Motor neuron (in vitro differentiated cells): Measurements from ENCODE around the gene CLIC3. TPM values are rescaled to one million over a fixed set of nuclear protein-coding genes. Genes with fewer than 3 reads are reported as not detected.
A peak's percentile ranks its signal among the peaks of the same experiment; 100 is the strongest.

Source experiments
- ATAC-seq, 8 experiments: fragments of 200-7000 bp; cut with Tn5 transposase; replicated peaks in 6 of 8; 2 replicates each; pipeline ENCODE4 v1.8.0; 2021; ENCODE audit warnings: mild to moderate bottlenecking in 8 of 8, moderate library complexity in 8 of 8
- H3K27ac ChIP-seq, 2 donors: fragments of 250-450 bp; sonication (Bioruptor Pico); 2 replicates each; pipeline ENCODE4 v1.9.0; 2021; ENCODE audit warnings: antibody characterized with exemption in 2 of 2, mild to moderate bottlenecking in 2 of 2, moderate library complexity in 1 of 2
- H3K4me1 ChIP-seq, 2 donors: fragments of 250-450 bp; sonication (Bioruptor Pico); replicated peaks in 1 of 2; 2 replicates each; pipeline ENCODE4 v1.6.1; 2021; ENCODE audit warnings: antibody characterized with exemption in 2 of 2, mild to moderate bottlenecking in 2 of 2, moderate library complexity in 1 of 2
- H3K4me3 ChIP-seq, 5 donors: fragments of 250-450 bp; sonication (Bioruptor Pico); 2 replicates each; pipeline ENCODE4 v1.9.0; 2021; ENCODE audit warnings: antibody characterized with exemption in 5 of 5, mild to moderate bottlenecking in 5 of 5, moderate library complexity in 4 of 5
- WGBS, 10 experiments: fragments of 450-650 bp; shearing (Covaris generic); methylation state at CpG; one replicate each; pipeline ENCODE4 v1.0.0; 2022; 5-methylcytosine and 5-hydroxymethylcytosine counted together
- in situ Hi-C, 9 experiments: fragments of 400-800 bp; cut with MboI; loops; one replicate each; pipeline ENCODE4 v1.15.0; 2021; ENCODE audit warnings: low sequenced_read_pairs in 9 of 9, low pct_unique_long_range_greater_than_20kb in 2 of 9; ENCODE audit not compliant: unreplicated experiment in 9 of 9
- total RNA-seq, 8 experiments: library from RNA; unstranded; fragments of 300-600 nt; gene quantifications; 2 replicates each; pipeline versions ENCODE4 v1.2.3 to v1.2.4, GENCODE V29; 2022

The CLIC3 gene, protein sequence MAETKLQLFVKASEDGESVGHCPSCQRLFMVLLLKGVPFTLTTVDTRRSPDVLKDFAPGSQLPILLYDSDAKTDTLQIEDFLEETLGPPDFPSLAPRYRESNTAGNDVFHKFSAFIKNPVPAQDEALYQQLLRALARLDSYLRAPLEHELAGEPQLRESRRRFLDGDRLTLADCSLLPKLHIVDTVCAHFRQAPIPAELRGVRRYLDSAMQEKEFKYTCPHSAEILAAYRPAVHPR
- total RNA-seq: 1 to 10 TPM in 1 of 8 experiments, under 1 TPM in 3, not detected in 4; 0.29 to 8.3 (median 0.47) TPM

DNA sequence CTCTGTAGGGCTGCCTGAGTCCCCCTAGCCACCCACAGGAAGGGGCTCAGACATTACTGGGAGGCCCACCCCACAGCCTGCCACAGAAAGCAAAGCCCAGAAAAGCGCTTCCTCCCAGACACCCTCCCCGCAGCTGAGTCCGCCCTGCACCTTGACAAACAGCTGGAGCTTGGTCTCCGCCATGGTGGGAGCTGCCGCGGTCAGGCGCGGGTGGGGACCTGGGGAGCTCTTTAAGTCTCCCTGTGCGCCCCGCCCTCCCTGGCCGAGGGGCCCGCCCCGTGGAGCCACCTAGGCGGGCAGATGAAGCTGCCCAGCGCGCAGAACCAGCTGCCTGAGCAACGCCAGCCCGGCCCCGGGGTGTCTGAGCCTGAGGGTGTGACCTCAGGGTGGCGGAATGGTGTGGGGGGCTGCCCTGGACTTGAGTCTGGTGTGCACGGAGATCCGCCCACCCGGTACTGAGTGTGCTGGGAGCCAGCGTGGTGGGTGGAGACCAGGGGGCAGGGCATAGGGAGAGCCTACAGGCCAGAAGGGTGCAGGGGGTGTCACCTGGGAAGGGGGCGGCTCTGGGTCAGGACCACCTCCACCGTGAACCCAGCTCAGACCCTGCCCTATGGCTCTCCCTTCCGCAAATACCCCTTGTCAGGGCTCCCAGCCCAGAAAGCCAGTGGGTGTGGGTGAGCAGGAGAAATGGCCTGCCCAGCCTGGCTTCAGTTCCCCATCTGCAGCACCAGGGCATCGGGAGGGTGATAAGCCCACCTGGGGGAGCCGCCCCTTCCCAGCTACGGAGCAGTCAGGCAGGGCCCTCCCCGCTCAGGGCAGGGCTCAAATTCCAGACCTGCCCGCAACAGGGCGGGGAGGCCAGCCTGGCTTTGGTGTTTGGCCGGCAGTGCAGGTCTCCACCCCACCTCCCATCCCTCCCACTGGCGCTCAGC, at the start of gene CLIC3:
Gene CLIC3 (minus strand): TSS at position 208 of the 932 bp plus-strand sequence. CDS start 25 bp downstream, at position 183.
- Histone ChIP-seq H3K27ac (no peak within 1 kb of the TSS), H3K4me1 (peaks cover 5 to 12% of the 10 kb centered on the region in 2 donors), H3K4me3 (no peak within 1 kb of the TSS)
- 100% methylated on average over 1 of the region's 35 CpGs; no CpG with 5 or more reads in 9 of the 10 experiments for WGBS, 10 experiments
- peak in 3 of 8 experiments; percentile 7 to 20 (median 12) for ATAC-seq
- in situ Hi-C loops: no loop called here

DNA sequence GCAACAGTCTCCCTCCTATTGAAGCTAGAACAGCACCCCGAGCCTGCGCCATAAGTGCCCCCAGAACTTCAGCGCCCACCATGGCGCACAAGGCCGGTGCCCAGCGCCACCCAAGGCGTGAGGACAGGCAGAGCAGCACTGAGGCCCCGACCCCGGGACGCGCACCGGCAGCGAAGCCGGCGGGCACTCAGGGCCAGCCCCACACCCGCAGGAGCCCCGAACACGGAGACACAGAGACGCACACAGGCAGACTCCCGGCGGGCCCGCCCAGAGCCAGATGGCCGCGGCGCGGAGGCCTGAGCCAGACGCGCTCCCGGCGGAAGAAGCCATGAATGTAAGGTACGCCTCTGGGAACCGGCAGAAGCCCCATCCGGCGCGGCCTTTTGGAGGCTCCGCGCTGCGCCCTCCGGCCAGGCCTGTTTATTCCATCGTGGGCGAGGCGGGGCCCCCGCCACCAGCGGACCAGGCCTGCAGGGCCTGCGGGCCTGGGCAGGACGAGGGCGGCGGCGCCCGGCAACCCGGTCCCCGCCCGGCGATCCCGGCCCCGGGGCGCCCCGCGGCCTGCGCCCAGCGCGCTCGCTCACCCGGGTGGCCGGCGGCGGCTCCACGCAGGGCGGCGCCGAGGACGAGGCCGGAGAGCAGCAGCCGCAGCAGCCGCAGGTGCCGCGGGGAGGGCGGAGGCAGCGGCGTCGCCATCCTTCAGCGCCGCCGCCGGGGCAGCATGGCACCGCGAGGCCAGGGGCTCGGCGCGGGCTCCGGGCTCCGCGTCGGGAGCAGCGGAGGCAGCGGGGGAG, 49.1 kb upstream of the CLIC3 start:
- in situ Hi-C loops: loop anchor here in 7 of 9 experiments (25.0 kb wide), 1 partner anchor 258 kb away; the partner anchor contains the start of genes CCDC183 (in 7 of the 7) and TMEM141 (in 7 of the 7)
- WGBS, 10 experiments: 0 to 56% (median 4%) methylated on average over 5 to 19 of the region's 96 CpGs; no CpG with 5 or more reads in 7 of the 10 experiments
- peak; percentile 24 to 80 (median 40) for ATAC-seq

DNA sequence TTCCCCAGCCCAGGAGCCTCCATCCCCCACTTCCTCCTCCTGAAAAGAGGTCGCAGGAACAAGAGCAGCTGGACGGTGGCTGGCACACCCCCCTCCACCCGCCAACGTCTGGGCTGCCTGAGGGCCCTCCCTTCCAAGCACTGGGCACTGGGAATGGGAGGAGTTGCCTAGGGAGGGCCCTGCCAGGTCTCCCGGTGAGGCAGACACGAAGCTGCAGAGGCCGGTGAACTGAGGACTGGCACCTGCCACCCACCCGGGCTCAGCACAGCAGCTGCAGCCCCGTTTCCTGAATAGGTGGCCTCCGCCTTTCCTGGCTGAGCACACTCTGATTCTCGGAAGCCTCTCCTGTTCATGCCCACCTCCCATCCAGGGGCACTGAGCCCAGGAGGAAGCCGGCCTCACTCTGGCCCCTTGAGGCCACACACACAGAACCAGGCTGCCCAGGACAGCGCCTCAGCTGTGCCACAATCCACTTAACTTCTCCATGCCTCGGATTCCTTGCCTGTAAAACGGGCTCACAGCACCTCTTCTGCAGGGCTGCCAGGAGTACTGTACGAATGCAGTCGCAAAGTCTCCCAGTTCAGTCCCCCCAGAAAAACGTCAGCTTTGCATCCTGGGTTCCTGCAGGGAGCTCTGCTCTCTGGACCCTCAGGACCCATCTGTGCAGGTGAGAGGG, 48.3 kb upstream of the CLIC3 start:
- peaks cover 18 to 22% of the 10 kb centered on the region in 2 donors for H3K4me1 ChIP-seq
- 28 to 66% (median 41%) methylated on average over 1 to 8 of the region's 18 CpGs; no CpG with 5 or more reads in 4 of the 10 experiments for WGBS, 10 experiments
- ATAC-seq: peak in 1 of 8 experiments; percentile 9
- peak overlapping the region; percentile 45 to 80 (median 67) for H3K4me3 ChIP-seq
- in situ Hi-C loops: loop anchor here in 7 of 9 experiments (25.0 kb wide), 1 partner anchor 257 kb away; the partner anchor contains the start of genes CCDC183 (in 7 of the 7) and TMEM141 (in 7 of the 7)
- H3K27ac ChIP-seq: no peak overlapping the region

More for the DNA sequence above, 49.1 kb upstream of the CLIC3 start:
- Histone ChIP-seq H3K27ac (peak overlapping the region; percentile 11 to 68), H3K4me1 (peaks cover 18 to 23% of the 10 kb centered on the region in 2 donors), H3K4me3 (peak overlapping the region; percentile 45 to 80 (median 67))

DNA sequence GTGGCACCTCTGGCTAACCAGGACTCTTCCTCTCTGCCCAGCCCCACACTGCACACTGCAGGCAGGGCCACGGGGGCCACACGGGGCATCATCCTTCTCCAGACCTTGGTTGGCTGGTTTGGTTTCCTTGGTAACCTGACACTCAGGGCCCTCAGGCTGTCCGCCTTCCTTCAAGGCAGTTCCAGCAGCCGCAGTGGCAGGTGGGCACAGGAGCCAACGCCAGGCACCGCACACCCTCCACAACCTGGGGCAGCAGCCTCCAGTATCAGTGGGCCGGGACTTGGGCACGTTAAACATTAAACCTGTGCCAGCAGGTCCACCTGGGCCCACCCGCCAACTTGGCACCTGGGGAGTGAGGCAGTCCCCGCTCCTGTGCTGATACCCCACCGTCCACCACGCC, 47.7 kb upstream of the CLIC3 start:
- Histone ChIP-seq H3K4me1 (peaks cover 18 to 19% of the 10 kb centered on the region in 2 donors), H3K27ac (no peak overlapping the region), H3K4me3 (peak overlapping the region in 2 of 5 donors; percentile 45 to 63)
- in situ Hi-C loops: loop anchor here in 7 of 9 experiments (25.0 kb wide), 1 partner anchor 257 kb away; the partner anchor contains the start of genes CCDC183 (in 7 of the 7) and TMEM141 (in 7 of the 7)
- ATAC-seq: no peak
- 48 to 94% (median 76%) methylated on average over 2 to 6 of the region's 12 CpGs; no CpG with 5 or more reads in 7 of the 10 experiments for WGBS, 10 experiments

DNA sequence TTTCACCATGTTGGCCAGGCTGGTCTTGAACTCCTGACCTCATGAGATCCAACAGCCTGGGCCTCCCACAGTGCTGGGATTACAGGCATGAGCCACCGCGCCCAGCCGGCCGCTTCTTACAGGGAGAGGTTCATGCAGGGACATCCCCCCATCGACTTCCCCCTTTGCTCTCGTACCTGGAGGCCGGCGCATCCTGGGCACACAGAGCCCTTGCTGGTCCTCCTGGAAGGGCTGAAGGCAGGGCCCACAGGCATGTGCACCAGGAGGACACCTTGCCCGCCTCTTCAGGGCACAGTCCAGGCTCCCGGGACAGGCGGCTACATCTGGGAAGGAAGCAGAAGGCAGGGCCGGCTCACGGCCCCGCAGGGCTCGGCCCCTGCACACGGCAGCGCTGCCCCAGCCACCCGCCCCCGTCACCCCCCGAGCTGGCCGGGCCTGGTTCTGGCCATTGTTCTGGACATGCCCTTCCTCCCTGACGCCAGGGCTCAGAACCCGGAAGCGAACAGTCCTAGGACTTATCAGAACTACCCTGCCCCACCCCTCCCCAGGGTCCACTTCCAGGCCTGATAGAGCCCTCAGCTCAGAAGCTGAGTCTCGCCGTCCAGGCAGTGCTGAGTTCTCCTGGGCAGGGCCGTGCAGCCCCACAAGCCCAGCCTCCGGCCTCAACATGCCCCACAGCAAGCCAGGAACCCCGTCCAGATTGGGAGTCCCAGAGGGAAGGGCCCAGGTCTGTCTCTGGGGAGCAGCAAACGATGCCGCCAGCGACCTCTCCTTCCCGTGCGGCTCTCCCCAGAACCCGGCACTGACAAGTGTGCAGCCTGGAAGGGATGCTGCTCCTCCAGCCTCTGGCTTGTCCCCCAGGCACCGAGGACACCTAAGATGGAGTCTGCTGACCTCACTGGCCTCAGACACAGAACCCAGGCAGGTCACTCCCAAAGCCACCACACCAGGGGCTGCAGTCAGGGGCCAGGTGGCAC, 46.7 kb upstream of the CLIC3 start:
- in situ Hi-C loops: loop anchor here in 7 of 9 experiments (25.0 kb wide), 1 partner anchor 256 kb away; the partner anchor contains the start of genes CCDC183 (in 7 of the 7) and TMEM141 (in 7 of the 7)
- 67 to 100% (median 94%) methylated on average over 1 to 5 of the region's 36 CpGs; no CpG with 5 or more reads in 5 of the 10 experiments for WGBS, 10 experiments
- no peak overlapping the region for H3K27ac ChIP-seq

DNA sequence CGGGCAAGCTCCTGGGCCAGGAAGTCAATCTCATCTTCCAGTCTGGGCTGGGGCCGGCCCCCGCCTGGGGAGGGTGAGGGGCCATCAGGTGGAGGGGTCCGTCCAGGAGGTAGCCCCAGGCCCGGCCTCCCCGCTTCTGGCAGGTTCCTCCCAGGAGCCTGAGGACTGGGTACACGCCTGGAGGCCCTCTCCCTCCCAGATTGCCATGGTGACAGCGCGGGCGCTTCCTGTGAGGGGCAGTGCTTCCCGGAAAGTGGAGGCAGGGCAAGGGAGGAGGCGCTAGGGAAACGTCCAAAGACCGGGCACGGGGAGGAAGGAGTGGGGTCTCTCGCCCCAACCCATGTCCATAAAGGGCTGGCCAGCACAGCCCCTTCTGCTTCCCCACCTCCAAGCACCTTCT, 44.8 kb upstream of the CLIC3 start:
- ATAC-seq: peak in 5 of 8 experiments; percentile 11 to 32 (median 18)
- 40% methylated on average over 1 to 4 of the region's 16 CpGs; no CpG with 5 or more reads in 8 of the 10 experiments for whole genome bisulfite sequencing, 10 experiments
- H3K4me3 ChIP-seq: no peak overlapping the region
- peaks cover 14 to 15% of the 10 kb centered on the region in 2 donors for H3K4me1 ChIP-seq
- no peak overlapping the region for H3K27ac ChIP-seq
- in situ Hi-C loops: loop anchor here in 7 of 9 experiments (25.0 kb wide), 1 partner anchor 254 kb away; the partner anchor contains the start of genes CCDC183 (in 7 of the 7) and TMEM141 (in 7 of the 7)

More for the DNA sequence above, 46.7 kb upstream of the CLIC3 start:
- no peak overlapping the region for H3K4me3 ChIP-seq
- ATAC-seq: no peak
- H3K4me1 ChIP-seq: peaks cover 14 to 15% of the 10 kb centered on the region in 2 donors

DNA sequence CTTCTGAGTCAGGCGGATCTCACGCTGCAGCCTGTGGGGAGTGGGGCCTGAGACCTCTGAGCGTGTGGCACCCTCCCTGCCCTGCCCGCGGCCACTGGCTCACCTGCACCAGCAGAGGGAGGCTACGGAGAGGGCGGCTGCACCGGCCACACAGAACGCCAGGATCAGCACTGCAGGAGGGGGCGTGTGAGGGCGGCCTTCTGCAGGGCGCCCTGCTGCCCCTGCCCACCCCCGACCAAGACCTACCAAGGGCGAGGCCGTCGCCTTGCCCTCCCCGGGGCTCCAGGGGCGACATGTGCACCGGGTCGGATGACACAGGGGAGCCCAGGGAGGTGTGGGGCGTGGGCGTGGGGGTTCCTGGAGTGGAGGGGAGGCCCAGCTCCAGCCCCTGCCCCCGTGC, 44.2 kb upstream of the CLIC3 start:
- in situ Hi-C loops: loop anchor here in 7 of 9 experiments (25.0 kb wide), 1 partner anchor 253 kb away; the partner anchor contains the start of genes CCDC183 (in 7 of the 7) and TMEM141 (in 7 of the 7)
- no CpG with 5 or more reads among the region's 23 CpGs for WGBS, 10 experiments
- Histone ChIP-seq H3K4me3 (no peak overlapping the region), H3K27ac (no peak overlapping the region), H3K4me1 (peaks cover 14 to 15% of the 10 kb centered on the region in 2 donors)
- peak in 3 of 8 experiments; percentile 1 to 5 (median 2) for ATAC-seq

DNA sequence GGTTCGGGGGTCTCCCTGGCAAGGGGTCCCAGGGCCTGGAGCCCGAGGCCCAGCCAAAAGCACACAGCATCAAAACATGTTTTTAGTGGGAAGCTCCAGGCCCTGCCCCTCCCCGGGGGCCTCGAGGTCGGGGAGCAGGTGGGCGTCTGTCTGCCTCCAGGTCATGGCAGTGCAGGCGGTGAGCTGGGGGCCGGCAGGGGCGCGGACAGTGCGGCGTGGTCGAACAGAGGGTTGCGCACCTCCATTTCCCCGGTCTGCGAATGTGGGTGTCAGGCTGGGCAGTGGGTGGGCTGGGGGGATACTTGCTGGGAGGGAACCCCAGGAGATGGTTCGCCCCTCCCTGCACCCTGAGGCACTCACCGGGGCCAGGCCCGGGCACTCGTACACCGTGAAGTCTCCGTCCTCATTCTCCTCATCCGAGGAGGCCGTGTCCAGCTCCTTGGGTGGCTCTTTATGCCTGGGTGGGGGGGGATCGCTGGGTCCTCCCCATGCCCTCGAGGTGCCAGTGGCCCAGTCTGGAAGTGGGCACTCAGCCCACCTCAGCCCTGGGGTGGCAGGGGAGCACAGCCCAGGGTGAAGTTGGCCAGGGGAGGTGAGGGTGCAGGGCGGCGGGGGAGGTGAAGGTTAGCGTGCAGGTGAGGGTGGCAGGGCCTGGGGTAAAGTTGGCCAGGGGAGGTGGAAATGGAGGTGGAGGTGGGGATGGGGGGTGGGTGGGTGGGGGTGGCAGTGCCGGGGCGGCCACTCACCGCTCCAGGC, 43.4 kb upstream of the CLIC3 start:
- peaks cover 14% of the 10 kb centered on the region in 2 donors for H3K4me1 ChIP-seq
- H3K4me3 ChIP-seq: no peak overlapping the region
- in situ Hi-C loops: loop anchor here in 7 of 9 experiments (25.0 kb wide), 1 partner anchor 252 kb away; the partner anchor contains the start of genes CCDC183 (in 7 of the 7) and TMEM141 (in 7 of the 7)
- ATAC-seq: no peak
- H3K27ac ChIP-seq: no peak overlapping the region
- 33 to 100% (median 80%) methylated on average over 1 to 6 of the region's 32 CpGs; no CpG with 5 or more reads in 5 of the 10 experiments for WGBS, 10 experiments

DNA sequence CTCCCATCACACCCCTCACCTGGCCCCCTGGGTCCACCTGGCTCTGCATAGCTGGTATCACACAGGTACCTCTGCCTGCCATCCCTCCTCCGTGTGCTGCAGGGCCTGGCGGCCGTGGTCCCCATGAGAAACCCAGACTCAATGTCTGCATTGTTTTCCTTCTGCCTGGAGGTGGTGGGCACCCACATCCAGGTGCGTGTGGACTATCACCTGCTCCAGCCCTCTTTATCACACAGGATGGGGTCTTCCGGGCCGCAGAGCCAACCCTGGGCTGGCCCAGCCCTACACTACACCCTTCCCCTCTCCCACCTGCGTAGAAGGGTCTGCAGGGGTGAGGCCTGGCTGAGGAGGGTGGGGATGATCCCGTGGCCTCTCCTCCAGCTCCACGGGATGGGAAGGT, 42.5 kb upstream of the CLIC3 start:
- Histone ChIP-seq H3K4me1 (peaks cover 5% of the 10 kb centered on the region in 2 donors), H3K4me3 (no peak overlapping the region), H3K27ac (no peak overlapping the region)
- 93 to 100% (median 100%) methylated on average over 2 to 3 of the region's 9 CpGs; no CpG with 5 or more reads in 7 of the 10 experiments for WGBS, 10 experiments
- ATAC-seq: no peak
- in situ Hi-C loops: loop anchor here in 7 of 9 experiments (25.0 kb wide), 1 partner anchor 252 kb away; the partner anchor contains the start of genes CCDC183 (in 7 of the 7) and TMEM141 (in 7 of the 7)
